Right cardiac atrium (tissue), 5 donors: Measurements from ENCODE around the gene RNF130. TPM values are rescaled to one million over a fixed set of nuclear protein-coding genes. Genes with fewer than 3 reads are reported as not detected.
"Not testable (repeated sequence)": the region's sequence is repeated elsewhere in the genome, so short reads cannot be mapped to it uniquely, and the experiment has no call there.

Experiments
- ATAC-seq, 2 donors: fragments of 200-7000 bp; cut with Tn5 transposase; one replicate each; pipeline versions ENCODE4 v1.8.0 to v1.9.1; 2020; ENCODE audit warnings: moderate library complexity in 2 of 2, mild to moderate bottlenecking in 1 of 2
- DNase-seq, 3 donors: peaks; one replicate each; pipeline ENCODE4 v3.0.0-alpha.2; 2020
- H3K27ac ChIP-seq: one replicate; pipeline ENCODE4 v1.5.1; 2013; ENCODE audit warnings: mild to moderate bottlenecking, low read length, control low read depth, moderate library complexity
- H3K27me3 ChIP-seq: one replicate; pipeline ENCODE4 v1.6.1; 2013; ENCODE audit not compliant: control insufficient read depth, insufficient read depth
- H3K4me1 ChIP-seq: one replicate; pipeline ENCODE4 v1.6.1; 2013; ENCODE audit warnings: low read length; ENCODE audit not compliant: control insufficient read depth, insufficient read depth
- H3K4me3 ChIP-seq: one replicate; pipeline ENCODE4 v1.5.1; 2013; ENCODE audit warnings: low read length, control low read depth
- H3K9me3 ChIP-seq: one replicate; pipeline ENCODE4 v1.6.1; 2013; ENCODE audit warnings: low read length; ENCODE audit not compliant: control insufficient read depth
- WGBS: extraction: QIAGEN DNeasy Blood & Tissue Kit; methylation state at CpG from one replicate; pipeline ENCODE4 v1.1.7; 2013; 5-methylcytosine and 5-hydroxymethylcytosine counted together
- intact Hi-C, 4 donors: fragments of 100-400 bp; cut with DNase I; formaldehyde crosslinking; loops; one replicate each; pipeline versions ENCODE4 v1.11.0 to v1.14.0; 2022 to 2023
- polyA plus RNA-seq: library from polyadenylated mRNA; stranded (reverse); fragments of 200-250 nt; gene quantifications from one replicate; pipeline ENCODE4 v1.2.3, GENCODE V29; 2013
- total RNA-seq, 4 donors: library from RNA; stranded (reverse); fragmentation: NEBNext Ultra II Directional; extraction: Animal tissue kit (Norgen Biotek cat#: 25700); gene quantifications; one replicate each; pipeline ENCODE4 v1.2.1, GENCODE V29; 2021
- donor health status: healthy with polysubstance abuse.
- donor health status: DM: no; HTN: yes; CAD: no.
- donor health status: DM: no; HTN: no; CAD: no.
- donor health status: DM: no; HTN: yes; CAD: no; lungs with severe emphysema.
- donor health status: DM: yes; HTN: yes; CAD: no.

Gene RNF130
- total and polyA plus RNA-seq, 5 donors, result 40.8 to 51.6 (median 48.2) TPM

DNA sequence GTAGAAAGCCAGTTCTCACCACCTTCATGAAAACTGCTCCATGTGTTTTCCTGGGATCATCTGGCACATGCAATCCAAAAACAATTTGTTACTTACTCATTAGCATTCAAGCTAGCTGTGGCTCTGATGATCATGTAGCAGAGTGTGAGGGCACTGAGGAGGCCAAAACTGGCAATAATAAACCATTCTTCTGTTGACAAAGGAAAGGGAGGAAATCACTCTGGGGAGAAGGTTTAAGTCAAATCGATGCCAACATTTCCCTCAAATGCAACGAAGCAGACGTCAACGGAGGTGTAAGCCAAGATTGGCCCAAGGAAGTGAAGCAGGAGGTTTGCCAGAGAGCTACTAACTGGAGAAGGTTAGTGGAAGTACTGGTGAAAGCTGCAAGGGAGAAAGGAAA is 108.2 kb downstream of the RNF130 start:
- H3K27ac ChIP-seq, result no peak overlapping the region
- 53% methylated on average over 4 of the region's 4 CpGs for WGBS

DNA sequence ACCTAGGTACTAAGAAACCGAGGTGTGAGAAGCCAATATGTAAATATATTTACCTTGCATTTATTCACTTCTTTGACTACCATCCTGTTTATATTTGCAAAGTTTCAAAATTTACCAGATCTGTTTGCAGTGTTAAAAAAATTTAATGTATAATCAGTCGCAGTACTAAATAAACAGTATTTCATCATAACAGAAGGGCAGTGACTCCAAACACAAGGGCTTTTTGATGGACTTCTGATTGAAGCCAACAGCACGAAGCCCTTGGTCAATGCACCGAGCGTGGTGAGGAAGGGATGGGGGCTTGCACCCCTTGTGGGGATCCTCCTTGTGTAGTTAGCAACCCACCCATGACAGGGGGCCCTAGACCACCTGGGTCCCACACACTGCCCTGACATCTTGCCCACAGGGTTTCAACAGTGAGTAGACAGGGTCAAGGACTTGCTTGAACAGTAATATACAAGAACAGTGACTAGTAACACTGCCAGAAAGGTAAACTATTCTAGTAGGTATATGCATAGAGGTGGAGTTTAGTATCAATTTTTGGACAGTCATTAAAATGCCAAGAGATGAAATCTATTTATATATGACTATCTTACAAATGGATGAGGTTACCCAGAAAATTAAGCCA is 111.2 kb downstream of the RNF130 start:
- H3K9me3 ChIP-seq, result no peaks in the 10 kb centered on the region
- 96% methylated on average over 5 of the region's 5 CpGs for WGBS
- DNase-seq, result no peak

More for the DNA sequence above, 108.2 kb downstream of the RNF130 start:
- Histone ChIP-seq H3K27me3 (no peaks in the 10 kb centered on the region), H3K9me3 (no peaks in the 10 kb centered on the region), H3K4me1 (no peaks in the 10 kb centered on the region), H3K4me3 (no peak overlapping the region)
- DNase-seq (no peak), ATAC-seq (no peak)
- intact Hi-C loops, result no loop called here

GRCh38 chr5:179959641-179960040 is 111.9 kb downstream of the RNF130 start:
- Histone ChIP-seq H3K27me3 (no peaks in the 10 kb centered on the region), H3K9me3 (no peaks in the 10 kb centered on the region), H3K27ac (no peak overlapping the region), H3K4me1 (no peaks in the 10 kb centered on the region), H3K4me3 (no peak overlapping the region)
- intact Hi-C loops, result no loop called here
- DNase-seq, result no peak
- WGBS, result 87% methylated on average over 6 of the region's 6 CpGs
- ATAC-seq, result no peak

More for the DNA sequence above, 111.2 kb downstream of the RNF130 start:
- H3K4me3 ChIP-seq, result no peak overlapping the region
- intact Hi-C loops, result no loop called here
- ATAC-seq, result peak in 1 of 2 donors; percentile 43
- no peaks in the 10 kb centered on the region for H3K27me3 ChIP-seq
- no peak overlapping the region for H3K27ac ChIP-seq
- no peaks in the 10 kb centered on the region for H3K4me1 ChIP-seq

DNA sequence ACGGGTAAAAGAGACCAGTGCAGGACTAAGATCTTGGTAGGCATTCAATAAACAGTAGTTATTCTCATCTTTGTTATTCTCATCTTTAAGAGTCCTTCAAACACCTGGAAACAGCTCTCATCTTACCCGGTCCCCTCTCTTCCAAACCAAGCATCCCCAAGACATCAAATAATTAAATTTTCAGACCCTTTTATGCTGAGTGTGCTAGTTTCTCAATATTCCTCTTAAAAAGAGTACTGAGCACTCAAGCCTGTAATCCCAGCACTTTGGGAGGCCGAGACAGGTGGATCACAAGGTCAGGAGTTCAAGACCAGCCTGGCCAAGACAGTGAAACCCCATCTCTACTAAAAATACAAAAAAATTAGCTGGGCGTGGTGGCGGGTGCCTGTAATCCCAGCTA is 112.4 kb downstream of the RNF130 start:
- ATAC-seq, H3K27me3 ChIP-seq: not testable (repeated sequence)

GRCh38 chr5:179955630-179956029 is 115.9 kb downstream of the RNF130 start:
- no peak overlapping the region for H3K27ac ChIP-seq
- no peaks in the 10 kb centered on the region for H3K27me3 ChIP-seq
- no peak overlapping the region for H3K4me3 ChIP-seq
- H3K4me1 ChIP-seq, result no peaks in the 10 kb centered on the region
- no peaks in the 10 kb centered on the region for H3K9me3 ChIP-seq
- ATAC-seq (no peak), DNase-seq (no peak)
- 80% methylated on average over 2 of the region's 2 CpGs for WGBS
- intact Hi-C loops, result no loop called here

More for the DNA sequence above, 112.4 kb downstream of the RNF130 start:
- 97% methylated on average over 5 of the region's 5 CpGs for WGBS
- H3K27ac ChIP-seq, DNase-seq, H3K9me3 ChIP-seq, H3K4me3 ChIP-seq, H3K4me1 ChIP-seq, intact Hi-C loops: not testable (repeated sequence)

GRCh38 chr5:179955062-179955461 is 116.5 kb downstream of the RNF130 start:
- Histone ChIP-seq H3K4me1 (no peaks in the 10 kb centered on the region), H3K27me3 (no peaks in the 10 kb centered on the region), H3K9me3 (no peaks in the 10 kb centered on the region), H3K4me3 (no peak overlapping the region), H3K27ac (no peak overlapping the region)
- intact Hi-C loops, result no loop called here
- no peak for DNase-seq
- no peak for ATAC-seq
- 89% methylated on average over 6 of the region's 6 CpGs for WGBS

DNA sequence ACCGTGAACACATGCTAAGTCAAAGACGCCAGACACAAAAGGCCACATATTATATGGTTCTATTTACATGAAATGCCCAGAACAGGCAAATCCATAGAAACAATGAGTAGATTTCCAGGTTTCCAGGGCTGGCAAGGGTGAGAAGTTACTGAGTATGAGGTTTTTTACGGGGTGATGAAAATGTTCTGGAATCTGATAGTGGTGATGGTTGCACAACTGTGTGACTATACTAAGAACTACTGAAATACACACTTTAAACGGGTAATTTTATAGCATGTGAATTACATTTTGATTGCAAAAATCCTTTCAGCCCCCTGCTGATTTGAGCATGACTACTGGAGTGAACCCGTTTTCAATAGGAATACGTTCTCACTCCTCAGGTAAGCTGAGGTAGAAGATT is 117.1 kb downstream of the RNF130 start:
- no peaks in the 10 kb centered on the region for H3K27me3 ChIP-seq
- no peak for ATAC-seq
- H3K4me3 ChIP-seq, result no peak overlapping the region
- no peak for DNase-seq
- 94% methylated on average over 6 of the region's 6 CpGs for WGBS
- H3K9me3 ChIP-seq, result no peaks in the 10 kb centered on the region
- H3K4me1 ChIP-seq, result no peaks in the 10 kb centered on the region
- no peak overlapping the region for H3K27ac ChIP-seq
- intact Hi-C loops, result no loop called here

DNA sequence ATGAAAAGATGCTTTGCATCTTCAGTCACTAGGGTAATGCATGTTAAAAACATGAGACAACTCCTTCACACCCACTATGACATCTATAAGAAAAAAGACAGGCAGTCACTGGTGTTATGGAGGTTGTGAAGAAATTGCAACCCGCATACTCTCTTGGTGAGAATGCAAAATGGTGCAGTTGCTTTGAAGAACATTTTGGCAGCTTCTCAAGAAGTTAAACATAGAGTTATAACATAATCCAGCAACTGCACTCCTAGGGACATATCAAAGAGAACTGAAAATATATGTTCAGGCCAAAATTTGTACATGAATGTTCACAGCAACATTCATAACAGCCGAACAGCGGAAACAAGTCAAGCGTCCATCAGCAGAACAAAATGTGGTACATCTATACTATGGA is 117.6 kb downstream of the RNF130 start:
- H3K27me3 ChIP-seq, result no peaks in the 10 kb centered on the region
- H3K4me1 ChIP-seq, result no peaks in the 10 kb centered on the region
- no peaks in the 10 kb centered on the region for H3K9me3 ChIP-seq
- DNase-seq (no peak), ATAC-seq (no peak)
- H3K27ac ChIP-seq, result no peak overlapping the region
- 95% methylated on average over 4 of the region's 4 CpGs for WGBS
- intact Hi-C loops, result no loop called here
- no peak overlapping the region for H3K4me3 ChIP-seq

- DNase-seq, result no peak
- 94% methylated on average over 13 of the region's 13 CpGs for WGBS
- H3K4me3 ChIP-seq, result no peak overlapping the region
- no peak overlapping the region for H3K27ac ChIP-seq
- no peaks in the 10 kb centered on the region for H3K9me3 ChIP-seq
- no peaks in the 10 kb centered on the region for H3K27me3 ChIP-seq
- intact Hi-C loops, result no loop called here
- no peak for ATAC-seq
- H3K4me1 ChIP-seq, result no peaks in the 10 kb centered on the region
Measured at GRCh38 chr5:179936976-179937681, 134.4 kb downstream of the RNF130 start.

DNA sequence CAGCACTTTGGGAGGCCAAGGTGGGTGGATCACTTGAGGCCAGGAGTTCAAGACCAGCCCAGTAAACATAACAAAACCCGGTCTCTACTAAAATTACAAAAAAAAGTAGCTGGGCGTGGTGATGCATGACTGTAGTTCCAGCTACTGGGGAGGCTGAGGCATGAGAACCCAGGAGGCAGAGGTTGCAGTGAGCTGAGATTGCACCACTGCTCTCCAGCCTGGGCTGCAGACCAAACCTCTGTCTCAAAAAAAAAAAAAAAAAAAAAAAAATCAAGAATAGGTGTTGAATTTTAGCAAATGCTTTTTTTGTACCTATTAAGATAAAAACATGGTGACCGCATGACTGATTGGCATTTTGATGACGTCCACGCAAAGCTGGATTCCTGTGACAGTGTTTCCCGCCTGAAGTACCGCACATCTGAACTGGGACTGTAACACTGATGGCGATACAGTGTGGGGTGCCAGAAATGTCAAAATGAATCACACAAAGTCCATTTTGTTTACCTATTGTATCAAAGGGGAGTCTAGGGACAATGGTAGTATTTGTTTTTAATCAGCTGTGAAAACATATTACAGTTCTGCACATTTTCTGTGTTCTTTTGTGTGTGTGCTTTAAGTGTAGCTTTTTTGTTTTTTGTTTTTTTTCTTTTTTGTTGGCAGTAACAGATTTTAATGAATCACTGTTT is 140.6 kb downstream of the RNF130 start:
- H3K9me3 ChIP-seq, result no peaks in the 10 kb centered on the region
- ATAC-seq (no peak), DNase-seq (no peak)
- H3K4me3 ChIP-seq, result no peak overlapping the region
- H3K27ac ChIP-seq, result no peak overlapping the region
- intact Hi-C loops, result no loop called here
- no peaks in the 10 kb centered on the region for H3K4me1 ChIP-seq
- WGBS, result 91% methylated on average over 8 of the region's 8 CpGs
- H3K27me3 ChIP-seq, result no peaks in the 10 kb centered on the region

DNA sequence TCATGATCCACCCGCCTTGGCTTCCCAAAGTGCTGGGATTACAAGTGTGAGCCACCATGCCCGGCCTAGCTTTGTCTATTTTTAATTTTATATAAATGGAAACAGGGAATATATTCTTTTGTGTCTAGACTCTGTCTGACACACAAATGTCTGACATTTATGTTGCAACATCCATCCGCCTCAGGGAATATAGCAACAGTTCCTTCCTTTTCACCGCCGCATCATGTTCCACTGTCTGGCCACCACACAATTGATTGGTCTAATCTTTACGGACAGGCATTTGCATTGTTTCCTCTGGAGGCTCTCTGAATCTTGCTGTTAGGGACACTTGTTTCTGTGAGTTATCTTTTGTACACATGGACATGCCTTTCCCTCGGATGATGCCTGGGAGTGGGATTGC is 143.7 kb downstream of the RNF130 start:
- no peaks in the 10 kb centered on the region for H3K4me1 ChIP-seq
- no peak overlapping the region for H3K4me3 ChIP-seq
- WGBS, result 73% methylated on average over 7 of the region's 7 CpGs
- DNase-seq (no peak), ATAC-seq (no peak)
- no peaks in the 10 kb centered on the region for H3K27me3 ChIP-seq
- intact Hi-C loops, result no loop called here
- H3K27ac ChIP-seq, result no peak overlapping the region
- H3K9me3 ChIP-seq, result no peaks in the 10 kb centered on the region
